ENCODE measurements around the gene SH2D7.

DNA sequence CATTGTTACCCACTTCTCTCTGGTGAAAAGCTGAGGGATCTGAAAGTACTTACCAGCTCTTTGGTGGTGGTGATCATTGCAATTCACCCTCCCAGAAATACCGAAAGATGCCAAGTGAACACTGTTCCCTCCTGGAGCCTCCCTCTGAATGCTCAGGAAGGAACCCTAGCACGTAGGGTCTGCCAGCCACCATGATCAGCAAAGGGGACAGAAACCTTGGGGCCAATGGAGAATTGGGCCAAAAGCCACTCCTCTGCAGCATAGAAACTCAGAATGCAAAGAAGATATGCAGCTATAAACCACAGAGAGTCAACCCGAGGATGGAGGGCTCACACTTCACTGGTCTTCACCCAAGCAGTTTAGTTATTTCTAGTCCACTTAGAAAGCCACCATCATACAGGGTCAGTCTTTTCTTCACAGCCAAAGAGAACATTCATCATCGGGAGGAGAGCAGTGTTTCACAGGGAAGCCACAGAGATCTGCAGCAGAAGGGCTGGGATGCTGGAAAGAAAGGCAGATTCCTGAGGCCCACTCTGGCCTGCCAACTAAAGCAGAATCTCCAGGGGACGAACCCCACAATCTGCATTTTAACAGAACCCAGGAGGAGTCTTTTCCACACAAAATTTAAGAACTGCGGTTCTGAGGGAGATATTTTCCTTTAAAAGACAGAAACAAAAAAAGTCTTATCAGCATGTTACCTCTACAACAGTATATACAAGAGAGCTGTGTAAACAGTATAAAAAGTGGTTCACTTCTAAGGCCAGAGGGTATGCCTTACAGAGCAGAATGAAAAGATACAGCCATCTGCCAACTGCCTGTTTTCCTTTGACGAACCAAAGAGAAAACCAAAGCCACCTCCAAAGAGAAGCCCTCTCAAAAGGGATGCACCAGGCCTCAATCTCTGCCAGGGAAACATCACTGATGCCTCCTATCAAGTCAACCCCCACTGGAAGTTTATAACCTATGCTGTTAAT is 26.1 kb upstream of the SH2D7 start:
- TF ChIP-seq CTCF (IDR thresholded peaks at IDR 0.05) (no peak), EZH2 (IDR thresholded peaks at IDR 0.05; ENCODE audit: borderline replicate concordance, insufficient read depth, low read depth, low read length, poor library complexity, severe bottlenecking) (no peak)

All from B cell (primary cell).